ENCODE data around the gene WASHC3.
"Not testable (repeated sequence)": the region's sequence is repeated elsewhere in the genome, so short reads cannot be mapped to it uniquely, and the experiment has no call there.

Gene WASHC3

GRCh38 chr12:102050660-102051430 is 10.9 kb downstream of the WASHC3 start:
- no peak for DNase-seq (ENCODE audit: low read depth, low spot score)

- no peak for DNase-seq (ENCODE audit: low read depth, low spot score)
These were observed 17.9 kb downstream of the WASHC3 start for GRCh38 chr12:102043928-102044327.

GRCh38 chr12:102033991-102034745 is 27.6 kb downstream of the WASHC3 start:
- DNase-seq (ENCODE audit: low read depth, low spot score), result no peak

- DNase-seq (ENCODE audit: low read depth, low spot score), result no peak
These were observed 29.9 kb downstream of the WASHC3 start for GRCh38 chr12:102031852-102032251.

GRCh38 chr12:102029141-102029540 is 32.6 kb downstream of the WASHC3 start:
- no peak for DNase-seq (ENCODE audit: low read depth, low spot score)

GRCh38 chr12:102026728-102027127 is 35.1 kb downstream of the WASHC3 start:
- DNase-seq (ENCODE audit: low read depth, low spot score), result no peak

- no peak for DNase-seq (ENCODE audit: low read depth, low spot score)
These were observed 37.0 kb downstream of the WASHC3 start for GRCh38 chr12:102024765-102025164.

- no peak for DNase-seq (ENCODE audit: low read depth, low spot score)
These were observed 38.4 kb downstream of the WASHC3 start for GRCh38 chr12:102023343-102023930.

- no peak for DNase-seq (ENCODE audit: low read depth, low spot score)
These were observed 39.5 kb downstream of the WASHC3 start for GRCh38 chr12:102022286-102022685.

GRCh38 chr12:102021540-102022246 is 40.1 kb downstream of the WASHC3 start:
- no peak for DNase-seq (ENCODE audit: low read depth, low spot score)

GRCh38 chr12:102018607-102019006 is 43.2 kb downstream of the WASHC3 start:
- DNase-seq (ENCODE audit: low read depth, low spot score), result not testable (repeated sequence)

- DNase-seq (ENCODE audit: low read depth, low spot score), result no peak
These were observed 45.3 kb downstream of the WASHC3 start for GRCh38 chr12:102016472-102016871.

- no peak for DNase-seq (ENCODE audit: low read depth, low spot score)
These were observed 51.4 kb downstream of the WASHC3 start for GRCh38 chr12:102010265-102010994.

- DNase-seq (ENCODE audit: low read depth, low spot score), result no peak
These were observed 52.0 kb downstream of the WASHC3 start for GRCh38 chr12:102009796-102010195.

GRCh38 chr12:102008615-102009126 is 53.1 kb downstream of the WASHC3 start:
- no peak for DNase-seq (ENCODE audit: low read depth, low spot score)

GRCh38 chr12:102005256-102005655 is 56.5 kb downstream of the WASHC3 start:
- no peak for DNase-seq (ENCODE audit: low read depth, low spot score)

GRCh38 chr12:101997102-101997501 is 64.7 kb downstream of the WASHC3 start:
- DNase-seq (ENCODE audit: low read depth, low spot score), result no peak

- DNase-seq (ENCODE audit: low read depth, low spot score), result no peak
These were observed 66.1 kb downstream of the WASHC3 start for GRCh38 chr12:101995684-101996083.

GRCh38 chr12:101992091-101992490 is 69.7 kb downstream of the WASHC3 start:
- no peak for DNase-seq (ENCODE audit: low read depth, low spot score)

GRCh38 chr12:101982307-101982706 is 79.5 kb downstream of the WASHC3 start:
- no peak for DNase-seq (ENCODE audit: low read depth, low spot score)

GRCh38 chr12:101981868-101982267 is 79.9 kb downstream of the WASHC3 start:
- DNase-seq (ENCODE audit: low read depth, low spot score), result no peak

All from smooth muscle cell of the brain vasculature (primary cell).